Thyroid gland (tissue), 4 donors: Measurements from ENCODE around the gene ASPRV1. TPM values are rescaled to one million over a fixed set of nuclear protein-coding genes. Genes with fewer than 3 reads are reported as not detected.

Experiments
- DNase-seq, 2 donors: peaks; one replicate each; pipeline ENCODE4 v3.0.0-alpha.2; 2019
- H3K27ac ChIP-seq, 3 donors: fragments of 200-600 bp; sonication (generic); 1 replicate in 2 of 3; 2 replicates in 1 of 3; pipeline ENCODE4 v1.5.1; 2016 to 2019; ENCODE audit warnings: mild to moderate bottlenecking in 1 of 3, moderate library complexity in 1 of 3
- H3K27me3 ChIP-seq: fragments of 200-600 bp; sonication (generic); one replicate; pipeline ENCODE4 v1.5.1; 2019
- H3K36me3 ChIP-seq, 2 donors: fragments of 200-600 bp; sonication (generic); one replicate each; pipeline ENCODE4 v1.5.1; 2016 to 2019
- H3K4me1 ChIP-seq, 2 donors: fragments of 200-600 bp; sonication (generic); one replicate each; pipeline ENCODE4 v1.5.1; 2017 to 2019
- H3K4me3 ChIP-seq, 3 donors: fragments of 200-600 bp; sonication (generic); replicated peaks in 1 of 3; 1 replicate in 2 of 3; 2 replicates in 1 of 3; pipeline ENCODE4 v1.5.1; 2016; ENCODE audit warnings: mild to moderate bottlenecking in 1 of 3
- H3K9me3 ChIP-seq: fragments of 200-600 bp; sonication (generic); one replicate; pipeline ENCODE4 v1.5.1; 2017
- POLR2A ChIP-seq, 2 donors: fragments of 450-650 bp; IDR thresholded peaks; one replicate each; pipeline ENCODE4 v1.6.1; 2017; ENCODE audit warnings: antibody characterized with exemption in 2 of 2, mild to moderate bottlenecking in 2 of 2, moderate library complexity in 1 of 2
- WGBS, 2 donors: methylation state at CpG; one replicate each; pipeline ENCODE4 v1.1.5; 2017; 5-methylcytosine and 5-hydroxymethylcytosine counted together
- intact Hi-C: fragments of 100-400 bp; cut with DNase I; formaldehyde crosslinking; loops from one replicate; pipeline ENCODE4 v1.15.1; 2023
- total RNA-seq, 4 donors: library from RNA; depleted of rRNA; stranded (reverse); fragments of >200 nt; gene quantifications; one replicate each; pipeline ENCODE4 v1.2.3, GENCODE V29; 2016
- TF ChIP-seq, protein P1 (sequence below), 6 experiments: fragments of 200-600 bp in 3 of 6; fragments of 450-650 bp in 3 of 6; sonication (generic) in 3 of 6; IDR thresholded peaks; one replicate each; pipeline ENCODE4 v1.5.1; 2016 to 2019; ENCODE audit warnings: antibody characterized with exemption in 6 of 6, mild to moderate bottlenecking in 2 of 6, inconsistent platforms in 1 of 6, moderate library complexity in 1 of 6

The ASPRV1 gene
- total RNA-seq, 4 donors from 2014 or later = 0.89 to 2.0 (median 1.5) TPM

DNA sequence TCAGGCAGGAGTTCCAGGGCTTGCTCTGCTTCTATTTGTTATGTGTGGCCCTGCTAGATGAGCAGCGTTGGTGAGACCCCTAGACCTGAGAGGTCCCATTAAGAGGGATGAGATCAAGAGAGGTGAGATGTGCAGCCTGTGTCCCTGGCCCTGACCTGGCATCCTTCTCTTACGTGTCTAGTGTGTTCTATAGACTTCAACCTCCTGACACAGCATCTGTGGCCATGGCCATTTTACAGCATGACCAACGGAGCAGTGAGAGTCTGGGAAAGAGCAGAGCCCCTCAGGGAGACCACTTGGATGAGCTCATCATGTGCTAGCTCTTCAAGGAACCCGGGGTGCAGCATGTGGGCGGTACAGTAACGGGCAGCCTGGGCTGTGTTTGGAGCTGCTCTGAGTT is 32.7 kb upstream of the ASPRV1 start:
- Histone ChIP-seq H3K36me3 (no peaks in the 10 kb centered on the region), H3K27me3 (no peaks in the 10 kb centered on the region), H3K4me3 (no peak overlapping the region), H3K4me1 (peaks cover 0 to 4% of the 10 kb centered on the region in 2 donors), H3K9me3 (no peaks in the 10 kb centered on the region), H3K27ac (no peak overlapping the region)
- TF ChIP-seq, protein P1, sequence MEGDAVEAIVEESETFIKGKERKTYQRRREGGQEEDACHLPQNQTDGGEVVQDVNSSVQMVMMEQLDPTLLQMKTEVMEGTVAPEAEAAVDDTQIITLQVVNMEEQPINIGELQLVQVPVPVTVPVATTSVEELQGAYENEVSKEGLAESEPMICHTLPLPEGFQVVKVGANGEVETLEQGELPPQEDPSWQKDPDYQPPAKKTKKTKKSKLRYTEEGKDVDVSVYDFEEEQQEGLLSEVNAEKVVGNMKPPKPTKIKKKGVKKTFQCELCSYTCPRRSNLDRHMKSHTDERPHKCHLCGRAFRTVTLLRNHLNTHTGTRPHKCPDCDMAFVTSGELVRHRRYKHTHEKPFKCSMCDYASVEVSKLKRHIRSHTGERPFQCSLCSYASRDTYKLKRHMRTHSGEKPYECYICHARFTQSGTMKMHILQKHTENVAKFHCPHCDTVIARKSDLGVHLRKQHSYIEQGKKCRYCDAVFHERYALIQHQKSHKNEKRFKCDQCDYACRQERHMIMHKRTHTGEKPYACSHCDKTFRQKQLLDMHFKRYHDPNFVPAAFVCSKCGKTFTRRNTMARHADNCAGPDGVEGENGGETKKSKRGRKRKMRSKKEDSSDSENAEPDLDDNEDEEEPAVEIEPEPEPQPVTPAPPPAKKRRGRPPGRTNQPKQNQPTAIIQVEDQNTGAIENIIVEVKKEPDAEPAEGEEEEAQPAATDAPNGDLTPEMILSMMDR (IDR thresholded peaks at IDR 0.05) = no peak
- no peak for TF ChIP-seq POLR2A (IDR thresholded peaks at IDR 0.05)
- intact Hi-C loops = no loop called here
- WGBS, 2 donors = 90 to 92% methylated on average over 6 of the region's 6 CpGs
- DNase-seq = no peak

GRCh38 chr2:69993708-69994107 is 32.3 kb upstream of the ASPRV1 start:
- H3K4me1 ChIP-seq = peaks cover 0 to 8% of the 10 kb centered on the region in 2 donors
- no peaks in the 10 kb centered on the region for H3K27me3 ChIP-seq
- H3K4me3 ChIP-seq = no peak overlapping the region
- TF ChIP-seq, protein P1 (IDR thresholded peaks at IDR 0.05) = no peak
- no peak for TF ChIP-seq POLR2A (IDR thresholded peaks at IDR 0.05)
- no peaks in the 10 kb centered on the region for H3K9me3 ChIP-seq
- peak; percentile 36 to 38 for DNase-seq
- 56 to 71% methylated on average over 5 of the region's 5 CpGs for WGBS, 2 donors
- intact Hi-C loops = no loop called here
- H3K27ac ChIP-seq = no peak overlapping the region
- H3K36me3 ChIP-seq = no peaks in the 10 kb centered on the region

DNA sequence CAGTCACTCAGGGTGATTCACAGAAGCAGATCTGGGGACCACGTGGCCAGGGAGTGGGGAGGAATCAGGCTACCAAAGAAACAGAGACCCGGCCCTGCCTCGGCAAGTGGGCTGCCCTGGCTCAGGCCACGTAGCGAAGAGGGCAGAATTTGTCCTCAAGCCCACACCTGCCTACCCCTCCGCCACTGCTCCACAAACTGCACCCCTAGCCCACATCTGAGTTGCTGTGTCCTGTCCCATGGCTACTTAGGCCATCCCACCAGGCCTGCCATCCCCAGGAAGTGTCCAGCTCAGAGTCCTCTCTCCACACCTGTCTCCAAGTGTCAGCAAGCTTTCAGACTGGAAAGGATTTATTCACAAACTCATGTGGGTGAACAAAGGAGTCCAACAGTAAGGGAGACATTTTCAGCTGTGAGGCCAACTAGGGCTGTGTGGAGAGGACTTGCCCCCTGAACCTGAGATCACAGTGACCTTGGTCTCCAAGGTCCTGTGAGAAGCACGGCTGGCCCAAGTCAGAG is 31.7 kb upstream of the ASPRV1 start:
- Histone ChIP-seq H3K4me3 (no peak overlapping the region), H3K9me3 (no peaks in the 10 kb centered on the region), H3K36me3 (no peaks in the 10 kb centered on the region), H3K27ac (no peak overlapping the region), H3K4me1 (peaks cover 0 to 8% of the 10 kb centered on the region in 2 donors), H3K27me3 (no peaks in the 10 kb centered on the region)
- WGBS, 2 donors = 86 to 93% methylated on average over 7 of the region's 7 CpGs
- DNase-seq = no peak
- intact Hi-C loops = no loop called here
- no peak for TF ChIP-seq POLR2A (IDR thresholded peaks at IDR 0.05)
- TF ChIP-seq, protein P1 (IDR thresholded peaks at IDR 0.05) = no peak

GRCh38 chr2:69992310-69993047 is 31.0 kb upstream of the ASPRV1 start:
- intact Hi-C loops = no loop called here
- Histone ChIP-seq H3K36me3 (no peaks in the 10 kb centered on the region), H3K4me3 (no peak overlapping the region), H3K27me3 (no peaks in the 10 kb centered on the region), H3K27ac (no peak overlapping the region), H3K9me3 (no peaks in the 10 kb centered on the region), H3K4me1 (peaks cover 0 to 8% of the 10 kb centered on the region in 2 donors)
- DNase-seq = no peak
- TF ChIP-seq, protein P1 (IDR thresholded peaks at IDR 0.05) = no peak
- no peak for TF ChIP-seq POLR2A (IDR thresholded peaks at IDR 0.05)
- WGBS, 2 donors = 90 to 91% methylated on average over 8 of the region's 8 CpGs

DNA sequence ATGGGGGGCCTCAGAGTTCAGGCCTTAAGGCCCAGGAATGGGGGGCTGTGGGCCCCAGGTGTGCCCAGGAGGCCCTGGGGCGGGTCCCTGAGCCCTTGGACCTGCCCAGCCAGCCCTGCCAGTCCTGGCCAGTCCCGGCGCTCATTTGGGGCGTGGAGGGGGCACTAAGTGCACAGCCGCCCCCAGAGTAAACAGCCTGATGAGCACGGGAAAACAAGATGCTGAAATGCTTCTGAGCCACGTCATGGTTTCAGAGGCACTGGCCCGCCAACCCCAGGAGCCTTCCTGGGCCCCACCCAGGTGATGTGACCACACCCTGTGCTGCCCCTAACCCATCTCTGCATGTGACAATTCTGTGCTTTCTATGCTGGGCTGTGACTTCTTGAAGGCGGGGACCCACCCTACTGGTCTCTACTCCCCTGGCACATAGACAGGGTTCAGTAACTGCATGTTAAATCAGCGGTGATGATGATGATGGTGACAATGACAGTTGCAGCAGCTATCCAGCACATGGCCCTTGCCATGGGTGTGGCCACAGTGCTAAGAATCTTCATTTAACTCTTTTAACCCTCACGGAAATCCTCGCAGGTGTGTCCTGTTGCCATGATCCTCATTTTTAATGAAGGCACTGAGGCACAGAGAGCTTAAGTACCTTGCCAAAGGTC is 28.1 kb upstream of the ASPRV1 start:
- intact Hi-C loops = no loop called here
- peaks cover 10 to 15% of the 10 kb centered on the region in 2 donors for H3K4me1 ChIP-seq
- H3K27me3 ChIP-seq = no peaks in the 10 kb centered on the region
- TF ChIP-seq POLR2A (IDR thresholded peaks at IDR 0.05) = no peak
- TF ChIP-seq, protein P1 (IDR thresholded peaks at IDR 0.05) = no peak
- DNase-seq = no peak
- no peaks in the 10 kb centered on the region for H3K36me3 ChIP-seq
- no peaks in the 10 kb centered on the region for H3K9me3 ChIP-seq
- 85 to 97% methylated on average over 3 to 11 of the region's 12 CpGs for WGBS, 2 donors
- no peak overlapping the region for H3K4me3 ChIP-seq
- no peak overlapping the region for H3K27ac ChIP-seq
